Natural killer cell (primary cell): ENCODE results near the gene CCNJ. TPM values are rescaled to one million over a fixed set of nuclear protein-coding genes. Genes with fewer than 3 reads are reported as not detected.

Experiments used
- ATAC-seq, 3 donors: fragments of 150-1000 bp in 2 of 3; fragments of 200-7000 bp in 1 of 3; cut with Tn5 transposase; 1 replicate in 1 of 3; 2 replicates in 2 of 3; pipeline ENCODE4 v1.10.0; 2021; ENCODE audit warnings: mild to moderate bottlenecking in 2 of 3, moderate library complexity in 2 of 3
- DNase-seq, 2 donors: peaks; one replicate each; pipeline versions ENCODE4 v3.0.0 to v3.0.0-alpha.2; 2013 to 2021; ENCODE audit warnings: mixed read lengths in 1 of 2
- H3K27ac ChIP-seq: one replicate; pipeline ENCODE4 v1.5.1; 2013; ENCODE audit warnings: mild to moderate bottlenecking, low read length
- H3K27me3 ChIP-seq: one replicate; pipeline ENCODE4 v1.6.1; 2013; ENCODE audit warnings: low read length; ENCODE audit not compliant: control insufficient read depth, insufficient read depth
- H3K36me3 ChIP-seq: one replicate; pipeline ENCODE4 v1.6.1; 2013; ENCODE audit warnings: low read length; ENCODE audit not compliant: control insufficient read depth, insufficient read depth
- H3K4me1 ChIP-seq: one replicate; pipeline ENCODE4 v1.6.1; 2013; ENCODE audit warnings: low read length; ENCODE audit not compliant: control insufficient read depth, insufficient read depth
- H3K4me3 ChIP-seq: one replicate; pipeline ENCODE4 v1.5.1; 2013; ENCODE audit warnings: low read length
- H3K9me3 ChIP-seq: one replicate; pipeline ENCODE4 v1.6.1; 2013; ENCODE audit warnings: low read length; ENCODE audit not compliant: control insufficient read depth, insufficient read depth
- H3K27ac Mint-ChIP-seq, 2 donors: one replicate each; pipeline ENCODE4 v1.8.0; 2022; ENCODE audit warnings: mild to moderate bottlenecking in 2 of 2, mixed read lengths in 2 of 2, moderate library complexity in 1 of 2
- H3K27me3 Mint-ChIP-seq, 2 donors: one replicate each; pipeline ENCODE4 v1.8.0; 2022; ENCODE audit warnings: low read depth in 2 of 2, mixed read lengths in 2 of 2
- H3K36me3 Mint-ChIP-seq: one replicate; pipeline ENCODE4 v1.8.0; 2022; ENCODE audit warnings: mixed read lengths
- H3K4me1 Mint-ChIP-seq, 2 donors: one replicate each; pipeline ENCODE4 v1.8.0; 2022; ENCODE audit warnings: mixed read lengths in 2 of 2
- H3K4me3 Mint-ChIP-seq: one replicate; pipeline ENCODE4 v1.8.0; 2022; ENCODE audit warnings: mild to moderate bottlenecking, moderate library complexity, mixed read lengths
- H3K9me3 Mint-ChIP-seq, 2 donors: one replicate each; pipeline ENCODE4 v1.8.0; 2022; ENCODE audit warnings: mixed read lengths in 2 of 2
- WGBS: methylation state at CpG from one replicate; pipeline ENCODE4 v1.1.7; 2013; ENCODE audit warnings: missing lambda C conversion rate; ENCODE audit not compliant: insufficient coverage; 5-methylcytosine and 5-hydroxymethylcytosine counted together
- intact Hi-C: fragments of 100-400 bp; cut with micrococcal nuclease; formaldehyde crosslinking; loops from one replicate; pipeline ENCODE4 v1.14.2; 2022
- total RNA-seq, 4 donors: library from RNA; stranded (reverse); fragments of 120-200 nt in 1 of 4; gene quantifications; one replicate each; pipeline versions ENCODE4 v1.2.3 to v1.2.4, GENCODE V29; 2013 to 2022
- TF ChIP-seq, protein P1 (sequence below): fragments of 200-600 bp; IDR thresholded peaks from one replicate; pipeline ENCODE4 v1.8.0; 2022; ENCODE audit warnings: antibody characterized with exemption

The CCNJ gene
- total RNA-seq, 3 donors from 2014 or later (not counting 1 experiment from before 2014, with no cell fraction given) = 5.9 to 7.1 (median 6.0) TPM

DNA sequence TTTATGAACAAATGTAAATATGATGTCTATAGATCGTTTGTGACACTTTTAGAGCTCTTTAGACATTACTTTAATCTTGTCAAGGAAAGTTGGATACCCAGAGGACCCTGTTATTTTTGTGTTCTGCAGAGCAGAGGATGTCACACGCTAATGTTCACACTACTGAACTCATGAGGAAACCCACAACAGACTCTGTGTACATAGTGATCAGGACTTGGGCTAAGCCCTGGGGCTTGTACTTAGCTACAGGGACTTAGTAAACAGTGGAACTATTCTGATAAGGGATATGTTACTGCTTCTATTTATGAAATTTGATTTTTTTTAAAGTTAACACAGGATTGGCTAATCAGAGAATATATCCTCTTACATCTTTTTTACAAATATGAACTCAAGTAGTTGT lies 50.6 kb downstream of the CCNJ start:
- DNase-seq (no peak), ATAC-seq (no peak)
- Histone ChIP-seq H3K27ac (no peak overlapping the region), H3K4me1 (peaks cover 12% of the 10 kb centered on the region), H3K36me3 (no peaks in the 10 kb centered on the region), H3K9me3 (peaks cover 7% of the 10 kb centered on the region), H3K27me3 (peaks cover 39% of the 10 kb centered on the region), H3K4me3 (no peak overlapping the region)
- peaks cover 0 to 2% of the 10 kb centered on the region in 2 donors for H3K9me3 Mint-ChIP-seq
- WGBS = 68% methylated on average over 2 of the region's 2 CpGs
- intact Hi-C loops = no loop called here
- no peak overlapping the region for H3K4me3 Mint-ChIP-seq
- peaks cover 58 to 71% of the 10 kb centered on the region in 2 donors for H3K27me3 Mint-ChIP-seq
- no peaks in the 10 kb centered on the region for H3K36me3 Mint-ChIP-seq
- peaks cover 8 to 10% of the 10 kb centered on the region in 2 donors for H3K4me1 Mint-ChIP-seq
- TF ChIP-seq, protein P1, sequence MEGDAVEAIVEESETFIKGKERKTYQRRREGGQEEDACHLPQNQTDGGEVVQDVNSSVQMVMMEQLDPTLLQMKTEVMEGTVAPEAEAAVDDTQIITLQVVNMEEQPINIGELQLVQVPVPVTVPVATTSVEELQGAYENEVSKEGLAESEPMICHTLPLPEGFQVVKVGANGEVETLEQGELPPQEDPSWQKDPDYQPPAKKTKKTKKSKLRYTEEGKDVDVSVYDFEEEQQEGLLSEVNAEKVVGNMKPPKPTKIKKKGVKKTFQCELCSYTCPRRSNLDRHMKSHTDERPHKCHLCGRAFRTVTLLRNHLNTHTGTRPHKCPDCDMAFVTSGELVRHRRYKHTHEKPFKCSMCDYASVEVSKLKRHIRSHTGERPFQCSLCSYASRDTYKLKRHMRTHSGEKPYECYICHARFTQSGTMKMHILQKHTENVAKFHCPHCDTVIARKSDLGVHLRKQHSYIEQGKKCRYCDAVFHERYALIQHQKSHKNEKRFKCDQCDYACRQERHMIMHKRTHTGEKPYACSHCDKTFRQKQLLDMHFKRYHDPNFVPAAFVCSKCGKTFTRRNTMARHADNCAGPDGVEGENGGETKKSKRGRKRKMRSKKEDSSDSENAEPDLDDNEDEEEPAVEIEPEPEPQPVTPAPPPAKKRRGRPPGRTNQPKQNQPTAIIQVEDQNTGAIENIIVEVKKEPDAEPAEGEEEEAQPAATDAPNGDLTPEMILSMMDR = no peak
- no peak overlapping the region for H3K27ac Mint-ChIP-seq

DNA sequence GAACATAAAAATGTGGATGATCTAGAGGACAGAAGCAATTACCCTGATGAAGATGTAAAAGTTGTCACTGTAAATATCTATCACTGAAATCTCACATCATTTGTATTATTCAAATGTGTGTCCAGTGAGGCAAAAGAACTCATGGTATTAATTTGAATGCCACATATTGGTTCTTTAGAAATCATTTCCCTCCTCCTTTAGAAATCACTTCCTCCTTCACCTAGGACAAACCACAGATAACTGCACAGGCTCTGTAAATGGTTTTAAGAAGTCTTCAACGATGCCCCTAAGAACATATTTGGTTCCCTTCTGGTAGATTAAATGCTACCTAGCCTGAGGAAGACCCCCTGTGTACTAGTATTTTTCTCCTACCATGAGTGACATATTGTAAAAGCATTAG lies 53.6 kb downstream of the CCNJ start:
- Mint-ChIP-seq H3K27ac (no peak overlapping the region), H3K27me3 (peaks cover 69 to 98% of the 10 kb centered on the region in 2 donors), H3K36me3 (no peaks in the 10 kb centered on the region), H3K4me3 (no peak overlapping the region), H3K4me1 (no peaks in the 10 kb centered on the region), H3K9me3 (peaks cover 0 to 2% of the 10 kb centered on the region in 2 donors)
- DNase-seq (no peak), ATAC-seq (no peak)
- WGBS = 22% methylated on average over 1 of the region's 1 CpG
- Histone ChIP-seq H3K4me1 (no peaks in the 10 kb centered on the region), H3K36me3 (no peaks in the 10 kb centered on the region), H3K9me3 (no peaks in the 10 kb centered on the region), H3K4me3 (no peak overlapping the region), H3K27ac (no peak overlapping the region), H3K27me3 (peaks cover 45% of the 10 kb centered on the region)
- TF ChIP-seq, protein P1 = no peak
- intact Hi-C loops = no loop called here

DNA sequence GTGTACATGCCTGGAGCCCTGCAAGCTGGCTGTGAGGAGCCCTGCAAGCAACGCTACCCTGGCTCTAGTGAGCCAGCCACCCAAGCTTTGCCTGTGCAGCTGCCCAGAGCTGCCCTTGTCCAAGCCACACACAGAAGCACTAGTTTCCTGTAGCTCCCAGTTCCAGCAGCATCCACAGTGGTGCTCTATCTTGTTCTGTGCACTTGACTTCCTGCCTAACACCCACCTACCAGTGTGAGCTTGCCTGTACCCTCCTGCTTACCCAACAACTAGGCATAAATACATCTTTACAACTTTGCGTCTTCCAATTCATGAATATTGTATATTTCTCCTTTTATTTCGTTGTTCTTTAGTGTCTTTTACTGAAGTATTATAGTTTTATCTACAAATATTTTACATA lies 54.5 kb downstream of the CCNJ start:
- Histone ChIP-seq H3K4me3 (no peak overlapping the region), H3K36me3 (no peaks in the 10 kb centered on the region), H3K27me3 (peaks cover 37% of the 10 kb centered on the region), H3K27ac (no peak overlapping the region), H3K4me1 (no peaks in the 10 kb centered on the region), H3K9me3 (no peaks in the 10 kb centered on the region)
- H3K27ac Mint-ChIP-seq = no peak overlapping the region
- H3K4me1 Mint-ChIP-seq = no peaks in the 10 kb centered on the region
- intact Hi-C loops = no loop called here
- ATAC-seq (no peak), DNase-seq (no peak)
- no peaks in the 10 kb centered on the region for H3K9me3 Mint-ChIP-seq
- TF ChIP-seq, protein P1 = no peak
- H3K4me3 Mint-ChIP-seq = no peak overlapping the region
- peaks cover 66 to 98% of the 10 kb centered on the region in 2 donors for H3K27me3 Mint-ChIP-seq
- no peaks in the 10 kb centered on the region for H3K36me3 Mint-ChIP-seq
- WGBS = 87% methylated on average over 1 of the region's 3 CpGs

DNA sequence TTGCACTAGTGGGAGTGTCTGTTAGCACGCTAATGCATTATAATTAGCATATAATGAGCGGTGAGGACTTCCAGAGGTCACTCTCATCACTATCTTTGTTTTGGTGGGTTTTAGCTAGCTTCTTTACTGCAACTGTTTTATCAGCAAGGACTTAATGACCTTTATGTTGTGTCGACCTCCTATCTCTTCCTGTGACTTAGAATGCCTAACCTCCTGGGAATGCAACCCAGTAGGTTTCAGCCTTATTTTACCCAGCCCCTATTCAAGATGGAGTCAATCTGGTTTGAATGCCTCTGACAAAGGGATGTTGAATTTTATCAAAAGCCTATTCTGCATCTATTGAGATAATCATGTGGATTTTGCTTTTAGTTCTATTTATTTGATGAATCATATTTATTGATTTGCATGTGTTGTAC lies 64.2 kb downstream of the CCNJ start:
- Mint-ChIP-seq H3K27ac (no peak overlapping the region), H3K36me3 (peaks cover 19% of the 10 kb centered on the region), H3K9me3 (no peaks in the 10 kb centered on the region), H3K27me3 (peaks cover 60 to 78% of the 10 kb centered on the region in 2 donors), H3K4me3 (no peak overlapping the region), H3K4me1 (no peaks in the 10 kb centered on the region)
- no peak overlapping the region for H3K27ac ChIP-seq
- intact Hi-C loops = no loop called here
- ATAC-seq = no peak
- WGBS = 72% methylated on average over 3 of the region's 3 CpGs
- H3K4me1 ChIP-seq = no peaks in the 10 kb centered on the region
- TF ChIP-seq, protein P1 = no peak
- H3K27me3 ChIP-seq = peaks cover 53% of the 10 kb centered on the region
- H3K36me3 ChIP-seq = no peaks in the 10 kb centered on the region
- no peaks in the 10 kb centered on the region for H3K9me3 ChIP-seq
- DNase-seq = no peak
- no peak overlapping the region for H3K4me3 ChIP-seq
